A549 treated with dexamethasone at 1 μM for 4 hours (cell line): ENCODE measurements around the gene CCDC190. TPM values are rescaled to one million over a fixed set of nuclear protein-coding genes. Genes with fewer than 3 reads are reported as not detected.

Source experiments
- total RNA-seq: library from RNA; stranded (reverse); fragments of 200-300 nt; extraction: Qiagen RNA extraction; gene quantifications from 5 replicates; pipeline ENCODE4 v1.2.3, GENCODE V29; 2022

CCDC190 gene
- total RNA-seq: not detected in 5 replicates

GRCh38 chr1:162861101-162861500 lies at the start of gene CCDC190:
CCDC190 (minus strand) TSS chr1:162861175; CDS start chr1:162859646, 1,529 bp downstream.

Other genes starting within 250 kb of the CCDC190 start
- gene DDR2, start 228.7 kb downstream of the CCDC190 start, total RNA-seq: 0.32 to 0.80 TPM (median 0.51 TPM) in 5 replicates
- 7.1 to 8.3 TPM (median 7.6 TPM) in 5 replicates for gene HSD17B7, start 70.5 kb downstream of the CCDC190 start, total RNA-seq
- gene RGS4, start 208.2 kb upstream of the CCDC190 start, total RNA-seq: not detected in 5 replicates